Stimulated activated CD4-positive, alpha-beta T cell treated with anti-CD3 and anti-CD28 coated beads, Interleukin-1b, Interleukin-23, amount 100 ng/mL, for 1 hour (primary cell): ENCODE results near the gene MYO10.
"Not testable (repeated sequence)": the region's sequence is repeated elsewhere in the genome, so short reads cannot be mapped to it uniquely, and the experiment has no call there.

ENCODE experiments used
- DNase-seq, 2 donors: peaks; one replicate each; pipeline ENCODE4 v3.0.0-alpha.2; 2020; ENCODE audit warnings: low read depth in 2 of 2

The MYO10 gene

GRCh38 chr5:16673241-16674201 lies 262.6 kb downstream of the MYO10 start:
- no peak for DNase-seq

- DNase-seq = no peak
Observed at GRCh38 chr5:16671208-16671607, 264.9 kb downstream of the MYO10 start.

- no peak for DNase-seq
Observed at GRCh38 chr5:16669776-16670175, 266.3 kb downstream of the MYO10 start.

GRCh38 chr5:16668631-16669030 lies 267.5 kb downstream of the MYO10 start:
- no peak for DNase-seq

GRCh38 chr5:16668194-16668593 lies 267.9 kb downstream of the MYO10 start:
- no peak for DNase-seq

- no peak for DNase-seq
Observed at GRCh38 chr5:16666883-16667398, 269.1 kb downstream of the MYO10 start.

- DNase-seq = no peak
Observed at GRCh38 chr5:16666130-16666882, 269.8 kb downstream of the MYO10 start.

- no peak for DNase-seq
Observed at GRCh38 chr5:16665601-16666000, 270.5 kb downstream of the MYO10 start.

GRCh38 chr5:16664368-16664767 lies 271.7 kb downstream of the MYO10 start:
- no peak for DNase-seq

GRCh38 chr5:16663840-16664239 lies 272.2 kb downstream of the MYO10 start:
- DNase-seq = no peak

GRCh38 chr5:16661713-16662112 lies 274.4 kb downstream of the MYO10 start:
- DNase-seq = no peak

GRCh38 chr5:16660982-16661381 lies 275.1 kb downstream of the MYO10 start:
- no peak for DNase-seq

GRCh38 chr5:16659536-16659935 lies 276.6 kb downstream of the MYO10 start:
- no peak for DNase-seq

GRCh38 chr5:16656561-16657191 lies 279.4 kb downstream of the MYO10 start:
- no peak for DNase-seq

GRCh38 chr5:16654647-16655334 lies 281.3 kb downstream of the MYO10 start:
- DNase-seq = no peak

- not testable (repeated sequence) for DNase-seq
Observed at GRCh38 chr5:16648739-16649138, 287.3 kb downstream of the MYO10 start.

- no peak for DNase-seq
Observed at GRCh38 chr5:16644301-16644889, 291.7 kb downstream of the MYO10 start.

GRCh38 chr5:16642867-16643266 lies 293.2 kb downstream of the MYO10 start:
- DNase-seq = no peak

- DNase-seq = no peak
Observed at GRCh38 chr5:16639206-16639605, 296.9 kb downstream of the MYO10 start.

GRCh38 chr5:16628376-16628775 lies 307.7 kb downstream of the MYO10 start:
- DNase-seq = no peak

- no peak for DNase-seq
Observed at GRCh38 chr5:16626696-16627264, 309.3 kb downstream of the MYO10 start.
